Stimulated activated CD4-positive, alpha-beta T cell treated with anti-CD3 and anti-CD28 coated beads, Interleukin-1b, Interleukin-23, amount 100 ng/mL, for 24 hours (primary cell): Measurements from ENCODE around the gene GBP3.
"Not testable (repeated sequence)": the region's sequence is repeated elsewhere in the genome, so short reads cannot be mapped to it uniquely, and the experiment has no call there.

ENCODE experiments used
- DNase-seq, 4 experiments: peaks; one replicate each; pipeline ENCODE4 v3.0.0-alpha.2; 2020; ENCODE audit warnings: low read depth in 4 of 4, low spot score in 1 of 4

GBP3 gene

GRCh38 chr1:89041119-89041641 lies 18.5 kb upstream of the GBP3 start:
- DNase-seq, result no peak

GRCh38 chr1:89040315-89040626 lies 17.6 kb upstream of the GBP3 start:
- no peak for DNase-seq

- no peak for DNase-seq
Measured at GRCh38 chr1:89037186-89037585, 14.5 kb upstream of the GBP3 start.

- no peak for DNase-seq
Measured at GRCh38 chr1:89035080-89035479, 12.4 kb upstream of the GBP3 start.

GRCh38 chr1:89034004-89034403 lies 11.3 kb upstream of the GBP3 start:
- DNase-seq, result not testable (repeated sequence)

- DNase-seq, result not testable (repeated sequence)
Measured at GRCh38 chr1:89029051-89029450, 6.4 kb upstream of the GBP3 start.

GRCh38 chr1:89025928-89026327 lies 3.3 kb upstream of the GBP3 start:
- DNase-seq, result no peak

- DNase-seq, result no peak
Measured at GRCh38 chr1:89023026-89023425, 360 bp upstream of the GBP3 start.

GRCh38 chr1:89018318-89018717 lies 4.3 kb downstream of the GBP3 start:
- DNase-seq, result not testable (repeated sequence)

GRCh38 chr1:89008511-89008910 lies 14.2 kb downstream of the GBP3 start:
- no peak for DNase-seq

GRCh38 chr1:89005286-89006151 lies 17.1 kb downstream of the GBP3 start:
- DNase-seq, result no peak

- DNase-seq, result not testable (repeated sequence)
Measured at GRCh38 chr1:89002176-89002575, 20.5 kb downstream of the GBP3 start.

- DNase-seq, result no peak
Measured at GRCh38 chr1:89001510-89001909, 21.2 kb downstream of the GBP3 start.

GRCh38 chr1:88998716-88999115 lies 23.9 kb downstream of the GBP3 start:
- DNase-seq, result no peak

GRCh38 chr1:88990426-88990825 lies 32.2 kb downstream of the GBP3 start:
- DNase-seq, result no peak

- no peak for DNase-seq
Measured at GRCh38 chr1:88985692-88986091, 37.0 kb downstream of the GBP3 start.

- DNase-seq, result no peak
Measured at GRCh38 chr1:88985032-88985431, 37.6 kb downstream of the GBP3 start.

- no peak for DNase-seq
Measured at GRCh38 chr1:88984569-88984968, 38.1 kb downstream of the GBP3 start.

GRCh38 chr1:88983791-88984559 lies 38.7 kb downstream of the GBP3 start:
- no peak for DNase-seq

- DNase-seq, result no peak
Measured at GRCh38 chr1:88982055-88982454, 40.6 kb downstream of the GBP3 start.

GRCh38 chr1:88981506-88981905 lies 41.2 kb downstream of the GBP3 start:
- DNase-seq, result not testable (repeated sequence)

GRCh38 chr1:88980870-88981269 lies 41.8 kb downstream of the GBP3 start:
- DNase-seq, result no peak
